Activated CD8-positive, alpha-beta memory T cell treated with anti-CD3 and anti-CD28 coated beads, Interleukin-2, amount 50 U/mL, for 24 hours (primary cell): ENCODE results near the gene MACO1.
"Not testable (repeated sequence)": the region's sequence is repeated elsewhere in the genome, so short reads cannot be mapped to it uniquely, and the experiment has no call there.

Experiments used
- DNase-seq: peaks from one replicate; pipeline ENCODE4 v3.0.0-alpha.2; 2020; ENCODE audit errors: extremely low read depth

Gene MACO1

DNA sequence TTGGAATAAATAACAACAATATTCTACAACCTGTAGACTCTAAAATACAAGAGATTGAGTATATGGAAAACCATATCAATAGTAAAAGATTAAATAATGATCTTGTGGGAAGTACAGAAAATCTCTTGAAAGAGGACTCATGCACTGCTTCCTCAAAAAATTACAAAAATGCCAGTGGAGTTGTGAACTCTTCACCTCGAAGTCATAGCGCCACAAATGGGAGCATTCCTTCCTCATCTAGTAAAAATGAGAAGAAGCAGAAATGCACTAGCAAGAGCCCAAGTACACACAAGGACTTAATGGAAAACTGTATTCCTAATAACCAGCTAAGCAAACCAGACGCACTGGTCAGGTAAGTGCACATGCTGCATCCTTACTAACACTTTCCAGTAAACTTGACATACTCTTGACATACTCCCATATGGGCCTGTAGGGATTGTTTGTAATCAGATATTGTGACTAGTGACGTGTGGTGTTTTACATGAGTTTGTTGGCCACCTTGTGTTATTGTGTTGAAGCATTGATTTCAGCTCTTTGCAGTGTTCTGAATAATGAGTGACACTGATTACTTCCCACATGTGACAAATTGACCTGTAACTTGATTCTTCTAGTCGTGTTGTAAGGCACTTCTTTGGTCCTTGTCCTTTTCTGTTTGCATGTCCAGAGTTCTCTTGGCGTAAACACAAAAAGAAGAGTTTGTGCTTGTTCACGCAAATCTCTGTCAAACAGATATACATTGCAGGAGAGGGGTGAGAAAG is 28.0 kb downstream of the MACO1 start:
- DNase-seq = no peak

DNA sequence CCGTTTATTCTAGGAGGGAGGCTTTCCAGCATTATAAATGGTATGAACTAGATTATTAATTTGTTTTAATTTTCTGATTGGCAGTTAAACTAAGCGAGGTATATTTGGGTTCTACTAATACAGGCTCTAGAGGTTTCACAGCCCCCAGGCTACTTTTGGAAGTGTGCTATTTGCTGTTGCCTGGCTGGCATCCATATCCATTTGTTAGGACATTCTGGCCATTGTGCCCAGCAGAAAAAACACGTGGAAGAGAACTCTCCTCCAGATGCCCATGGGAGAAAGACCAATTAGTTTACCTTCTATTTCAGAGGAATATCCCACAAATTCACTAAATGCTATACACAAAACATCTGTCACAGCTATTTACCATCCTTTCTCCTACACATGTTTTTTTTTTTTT is 29.3 kb downstream of the MACO1 start:
- DNase-seq = no peak

DNA sequence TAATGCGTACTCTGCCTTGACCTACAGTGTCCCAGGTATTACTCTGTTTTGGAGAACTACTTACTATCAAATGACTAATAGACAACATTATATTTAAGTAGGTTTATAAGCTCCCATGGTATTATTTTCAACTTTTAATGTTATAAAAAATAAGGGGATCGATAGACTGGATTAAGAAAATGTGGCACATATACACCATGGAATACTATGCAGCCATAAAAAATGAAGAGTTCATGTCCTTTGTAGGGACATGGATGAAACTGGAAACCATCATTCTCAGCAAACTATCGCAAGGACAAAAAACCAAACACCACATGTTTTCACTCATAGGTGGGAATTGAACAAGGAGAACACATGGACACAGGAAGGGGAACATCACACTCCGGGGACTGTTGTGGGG is 30.1 kb downstream of the MACO1 start:
- DNase-seq = not testable (repeated sequence)

DNA sequence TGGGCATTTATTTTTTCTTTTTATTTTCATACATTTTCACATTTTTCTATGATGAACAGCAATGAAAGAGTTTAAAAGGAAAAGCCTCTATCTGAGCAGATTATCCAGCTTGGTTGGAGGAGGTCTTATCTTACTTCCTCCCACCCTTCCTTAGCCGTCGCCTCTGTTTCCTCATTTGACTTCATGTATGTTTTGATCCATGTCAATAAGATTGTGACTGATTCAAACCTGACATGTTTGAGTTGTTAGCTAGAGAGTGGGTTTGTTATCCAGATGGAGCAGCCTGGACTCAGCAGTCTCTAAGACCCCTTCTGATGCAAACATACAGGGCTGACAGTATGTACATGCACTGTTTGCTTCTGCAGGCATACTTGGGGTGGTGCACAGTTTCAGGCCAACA is 31.2 kb downstream of the MACO1 start:
- no peak for DNase-seq

DNA sequence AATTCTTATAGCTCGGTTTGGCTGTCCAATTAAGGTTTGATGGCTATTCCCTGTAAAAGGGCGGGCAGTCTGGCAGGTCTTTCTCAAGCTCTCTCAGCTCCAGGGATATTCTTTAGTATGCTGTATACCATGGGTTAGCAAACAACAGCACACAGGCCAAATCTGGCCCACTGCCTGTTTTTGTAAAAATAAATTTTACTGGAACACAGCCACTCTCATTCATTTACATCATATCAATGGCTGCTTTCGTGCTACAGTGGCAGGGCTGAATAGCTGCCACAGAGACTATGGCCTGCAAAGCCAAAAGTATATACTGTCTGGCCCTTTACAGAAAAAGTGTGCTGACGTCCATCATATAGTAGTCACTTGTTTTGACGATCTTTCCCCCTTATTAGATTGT is 32.0 kb downstream of the MACO1 start:
- no peak for DNase-seq

DNA sequence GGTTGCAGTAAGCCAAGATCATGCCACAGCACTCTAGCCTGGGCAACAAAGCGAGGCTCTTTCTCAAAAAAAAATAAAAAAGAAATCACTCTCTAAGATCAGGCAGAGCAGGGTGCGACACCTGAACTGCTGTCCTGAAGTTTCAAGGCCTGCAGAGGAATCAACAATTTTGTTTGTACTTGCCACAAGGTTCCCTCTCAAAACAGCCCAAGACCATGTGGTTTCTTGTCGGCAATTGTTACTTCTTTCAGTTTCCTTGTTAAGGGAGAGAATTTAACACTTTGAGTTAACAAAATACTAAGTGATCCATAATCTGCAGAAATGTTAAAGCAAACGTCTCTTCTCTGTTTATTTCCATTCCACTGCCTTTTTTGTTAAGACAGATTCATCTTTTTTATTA is 36.5 kb downstream of the MACO1 start:
- DNase-seq = no peak

DNA sequence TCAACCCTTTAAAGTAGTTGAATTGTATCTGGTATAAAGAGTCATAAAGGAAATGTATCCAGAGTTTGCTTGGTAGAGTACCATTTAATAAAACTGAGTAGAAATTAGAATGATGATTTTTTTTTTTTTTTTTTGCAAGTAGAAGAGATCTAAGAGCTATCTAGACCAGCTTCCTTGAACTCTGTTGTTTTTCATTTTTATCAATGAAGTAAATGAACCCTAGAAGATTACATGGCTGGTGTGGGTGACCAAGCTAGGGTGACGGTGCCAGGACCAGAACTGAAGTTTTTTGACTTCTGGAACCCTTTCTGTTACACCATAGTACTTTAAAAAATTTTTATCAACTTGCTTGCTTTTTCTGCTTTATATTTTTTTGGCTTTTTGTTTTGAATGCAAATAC is 36.9 kb downstream of the MACO1 start:
- no peak for DNase-seq

DNA sequence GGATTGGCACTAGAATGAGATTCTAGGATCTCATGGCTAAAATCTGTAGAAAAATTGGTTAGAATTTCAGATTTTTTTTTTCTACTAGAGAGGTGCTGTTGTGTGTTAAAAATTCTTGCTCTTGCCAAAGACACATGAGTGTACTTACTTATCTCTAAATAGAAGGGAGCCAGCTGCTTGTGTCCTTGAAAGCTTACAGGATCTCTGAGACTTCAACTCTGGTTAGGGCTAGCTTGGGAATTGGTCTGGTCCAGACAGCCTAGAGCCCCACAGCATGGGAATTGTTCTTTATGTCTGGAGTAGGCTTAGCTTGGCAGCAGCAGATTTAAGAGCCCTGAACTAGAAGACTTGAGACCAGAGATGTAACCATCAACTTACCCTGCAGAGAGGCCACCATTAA is 37.3 kb downstream of the MACO1 start:
- DNase-seq = no peak

DNA sequence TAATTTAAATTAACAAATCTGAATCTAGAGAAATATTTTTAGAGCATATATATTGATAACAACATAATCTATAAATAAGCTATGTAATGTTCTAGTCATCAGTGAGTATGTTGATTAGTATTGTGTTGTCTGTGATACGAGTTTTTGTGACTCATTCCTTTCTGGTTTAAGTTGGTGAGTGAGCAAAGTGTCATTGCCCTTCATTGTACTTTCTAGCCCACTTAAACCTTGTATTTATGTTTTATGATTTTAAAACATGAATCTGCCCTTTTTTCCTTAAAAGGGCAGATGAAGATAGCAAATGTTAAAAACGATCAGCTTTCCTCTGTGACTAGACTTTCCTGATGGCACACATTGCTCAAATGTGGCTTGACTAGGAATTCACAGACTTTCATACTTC is 38.5 kb downstream of the MACO1 start:
- DNase-seq = no peak

DNA sequence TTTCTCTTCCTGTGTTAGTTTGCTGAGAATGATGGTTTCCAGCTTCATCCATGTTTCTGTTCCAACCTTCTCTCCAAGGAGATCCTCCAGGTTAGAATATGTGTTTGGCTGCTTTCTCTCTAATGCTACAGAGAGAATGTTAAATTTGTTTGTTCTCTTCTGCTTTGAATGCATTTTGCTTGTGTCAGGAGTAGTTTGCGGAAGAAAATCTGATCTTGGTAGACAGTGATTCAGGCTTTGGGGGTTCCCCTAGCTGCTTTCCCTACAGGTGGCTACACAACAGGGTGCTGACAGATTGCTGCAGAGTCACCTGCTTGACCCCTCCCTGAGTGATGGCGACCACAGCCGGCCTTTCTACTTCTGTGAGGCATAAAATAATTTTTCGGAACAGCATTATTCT is 41.8 kb downstream of the MACO1 start:
- no peak for DNase-seq

DNA sequence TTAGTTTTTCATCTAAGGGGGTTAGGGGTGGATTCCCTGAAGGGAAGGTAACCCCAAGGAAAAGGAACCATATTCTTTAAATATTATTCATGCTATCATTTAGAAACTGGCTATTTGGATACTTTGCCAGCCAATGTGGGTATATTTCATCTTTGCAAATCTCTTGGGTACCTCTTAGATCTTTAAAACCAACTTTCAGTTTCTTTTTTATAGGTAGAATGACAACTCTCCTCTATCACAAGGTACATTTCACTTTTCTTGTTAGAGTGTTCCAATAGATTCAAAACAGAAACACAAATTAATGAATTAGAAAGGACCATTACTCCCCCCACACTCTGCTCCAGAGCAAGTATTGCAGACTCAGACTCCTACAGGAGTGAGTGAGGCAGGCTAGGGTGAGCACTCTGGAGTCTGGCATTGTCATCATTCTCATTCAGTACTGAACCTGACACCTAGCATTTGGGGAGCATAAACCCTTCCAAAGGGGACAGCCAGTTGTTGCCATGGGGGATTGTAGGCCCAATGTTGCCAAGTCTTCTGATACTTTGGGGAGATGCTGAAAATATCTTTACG is 43.0 kb downstream of the MACO1 start:
- no peak for DNase-seq

DNA sequence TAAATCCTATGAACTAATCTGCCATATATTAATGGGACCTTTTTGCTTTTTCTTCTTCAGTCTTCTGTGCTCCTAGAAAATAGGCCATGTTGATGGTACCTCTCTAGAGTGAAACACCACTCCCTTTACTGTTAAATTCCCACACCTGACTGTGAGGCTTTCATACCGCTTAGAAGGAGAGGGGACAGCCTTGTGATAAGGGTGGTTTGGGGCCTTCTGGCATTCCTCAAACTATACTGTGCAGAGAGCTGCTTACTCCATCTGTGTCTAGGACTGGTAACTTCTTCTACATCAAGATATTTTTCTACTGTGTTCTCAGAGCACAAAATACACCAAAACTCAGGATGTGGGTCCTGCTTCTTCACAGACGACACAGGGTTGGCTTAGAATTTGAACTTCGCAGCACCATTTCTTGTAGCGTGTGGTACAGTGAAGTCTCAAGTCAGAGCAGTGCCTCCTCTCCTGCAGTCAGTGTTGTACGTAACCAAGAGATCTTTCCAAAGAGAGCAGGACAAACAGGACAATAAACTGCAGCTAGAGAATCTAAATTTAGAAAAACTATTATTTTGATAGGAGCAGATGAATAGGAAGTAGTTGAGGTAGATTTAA is 43.8 kb downstream of the MACO1 start:
- DNase-seq = no peak

DNA sequence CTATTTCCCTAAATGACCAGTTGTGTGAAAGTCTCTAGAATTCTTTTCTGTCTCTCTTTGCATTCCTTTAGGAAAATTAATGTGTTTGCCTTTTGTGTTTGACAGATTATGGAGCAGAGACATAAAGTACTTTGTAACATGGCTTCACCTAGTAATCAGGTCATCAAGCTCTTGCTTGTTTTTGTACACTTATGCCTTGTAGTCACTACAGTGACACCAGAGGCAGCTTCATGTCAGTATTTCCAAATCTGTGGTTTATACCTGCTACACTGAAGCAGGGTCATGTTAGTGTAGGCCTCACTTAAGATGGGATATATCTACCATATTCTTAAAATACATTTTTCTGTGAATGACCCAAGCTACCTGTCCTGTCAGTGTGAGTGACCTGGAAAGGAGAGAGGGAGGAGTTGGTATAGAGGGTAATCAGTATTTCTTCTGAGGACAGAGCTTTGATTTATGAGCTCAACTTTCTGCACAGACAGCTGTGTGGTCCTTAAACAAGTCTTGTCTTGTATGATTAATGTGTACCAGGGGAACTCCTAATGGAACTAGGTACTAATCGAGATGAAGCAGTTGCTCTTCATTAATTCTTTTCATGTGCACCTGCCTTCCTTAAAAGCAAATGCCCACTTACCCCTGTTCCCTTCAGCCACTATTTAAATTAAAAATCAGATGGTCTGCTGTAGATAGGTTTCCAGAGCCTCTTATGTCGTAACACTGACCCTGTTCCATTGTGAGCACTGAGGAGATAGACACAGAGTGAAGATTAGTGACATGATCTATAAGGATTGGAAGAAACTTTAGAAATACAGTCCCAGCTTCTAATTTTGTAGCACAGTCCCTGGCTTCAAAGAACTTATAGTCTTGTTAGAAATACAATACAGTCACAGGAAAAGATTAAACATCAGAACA is 45.7 kb downstream of the MACO1 start:
- DNase-seq = no peak

DNA sequence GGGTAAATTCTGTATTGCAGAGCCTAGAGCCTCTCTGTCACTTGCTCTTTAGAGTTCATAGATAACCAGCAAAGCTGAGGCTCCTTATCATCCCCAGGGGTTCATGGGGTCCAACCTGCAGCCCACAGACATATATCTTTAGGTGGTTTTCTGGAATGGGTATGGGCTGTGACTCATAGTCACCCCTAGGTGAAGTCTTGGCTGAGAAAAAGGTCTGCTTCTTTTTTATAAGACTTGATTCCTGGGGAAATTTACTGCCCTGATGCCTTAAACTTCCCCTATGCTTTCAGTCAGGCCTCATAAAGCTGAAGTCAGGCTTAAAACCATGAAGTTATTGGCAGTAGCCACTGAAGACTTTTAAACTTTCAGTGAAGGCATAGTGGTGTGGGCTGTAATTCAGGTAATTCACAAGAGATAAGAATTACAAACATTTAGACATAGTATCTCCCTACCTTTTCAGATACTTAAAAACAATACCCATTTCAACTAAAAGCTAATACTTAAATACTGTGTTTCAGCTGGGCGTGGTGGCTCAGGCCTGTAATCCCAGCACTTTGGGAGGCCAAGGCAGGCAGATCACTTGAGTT is 46.8 kb downstream of the MACO1 start:
- no peak for DNase-seq

DNA sequence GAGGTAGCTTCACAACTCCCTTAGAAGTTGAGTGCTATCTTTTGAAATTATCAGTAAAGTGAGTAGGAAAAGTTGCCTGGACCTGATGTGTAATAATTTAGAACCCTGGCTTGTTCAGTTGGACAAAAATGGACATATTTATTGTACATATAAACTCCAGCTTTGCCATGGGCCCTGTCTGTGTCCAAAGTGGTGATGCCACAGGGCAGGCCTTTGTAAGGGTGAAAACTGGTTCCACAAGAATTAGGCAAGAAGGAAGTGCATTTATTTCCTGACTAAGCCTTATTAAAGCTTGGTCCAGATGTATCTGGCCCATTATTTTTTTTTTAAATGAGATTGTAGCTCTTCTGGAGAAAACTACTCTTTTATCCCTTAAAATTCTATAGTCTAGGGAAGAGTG is 47.9 kb downstream of the MACO1 start:
- DNase-seq = no peak

DNA sequence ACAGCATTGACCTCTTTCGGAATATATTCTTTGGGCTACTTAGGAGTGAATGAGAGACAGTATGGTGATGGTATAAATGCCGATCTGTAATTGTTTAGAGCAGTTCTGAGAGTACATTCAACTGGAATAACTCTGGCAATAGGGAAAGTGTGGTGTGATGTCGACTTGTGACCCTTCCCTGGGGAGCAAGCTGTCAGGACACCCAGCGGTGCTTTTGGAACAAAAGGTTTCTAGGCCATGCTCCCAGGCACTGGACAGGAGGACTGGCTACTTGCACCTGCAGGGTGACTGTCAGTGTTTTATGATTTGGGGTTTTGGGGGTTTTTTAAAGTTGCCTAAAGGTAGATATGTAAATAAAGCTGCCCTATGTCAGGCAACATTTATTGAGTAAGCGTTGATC is 50.9 kb downstream of the MACO1 start:
- DNase-seq = no peak

DNA sequence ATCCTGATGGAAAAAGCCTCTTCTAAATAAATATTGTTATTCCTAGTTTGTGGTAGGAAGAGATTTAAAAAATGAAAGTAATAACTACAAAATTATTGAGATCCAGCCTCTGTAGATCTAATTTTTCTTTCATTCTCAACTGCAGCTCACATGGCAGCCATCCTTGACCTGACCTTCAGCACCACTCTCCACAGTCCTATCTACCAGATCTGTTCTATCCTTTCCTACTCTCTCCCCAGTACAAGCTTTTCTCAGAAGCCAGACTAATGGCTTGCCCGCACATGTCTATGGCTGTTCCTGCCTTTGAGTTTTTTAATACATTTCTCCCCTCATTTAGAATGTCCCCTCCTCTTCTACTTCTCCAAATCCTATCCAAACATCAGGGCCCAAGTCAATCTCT is 51.5 kb downstream of the MACO1 start:
- DNase-seq = no peak

DNA sequence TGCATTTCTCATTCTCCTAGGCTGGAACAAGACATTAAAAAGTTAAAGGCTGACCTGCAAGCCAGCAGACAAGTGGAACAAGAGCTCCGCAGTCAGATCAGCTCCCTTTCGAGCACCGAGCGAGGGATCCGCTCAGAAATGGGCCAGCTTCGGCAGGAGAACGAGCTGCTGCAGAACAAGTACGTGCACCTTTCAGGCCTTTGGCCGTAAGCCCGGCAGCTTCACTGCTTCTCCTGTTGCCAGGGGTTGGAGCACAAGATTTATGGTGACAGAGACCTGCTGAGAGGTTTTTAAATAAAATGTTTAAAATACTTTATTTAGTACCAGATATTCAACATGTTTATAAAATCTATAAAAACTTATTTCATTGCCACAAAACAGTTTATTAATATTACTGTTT is 53.4 kb downstream of the MACO1 start:
- DNase-seq = no peak

DNA sequence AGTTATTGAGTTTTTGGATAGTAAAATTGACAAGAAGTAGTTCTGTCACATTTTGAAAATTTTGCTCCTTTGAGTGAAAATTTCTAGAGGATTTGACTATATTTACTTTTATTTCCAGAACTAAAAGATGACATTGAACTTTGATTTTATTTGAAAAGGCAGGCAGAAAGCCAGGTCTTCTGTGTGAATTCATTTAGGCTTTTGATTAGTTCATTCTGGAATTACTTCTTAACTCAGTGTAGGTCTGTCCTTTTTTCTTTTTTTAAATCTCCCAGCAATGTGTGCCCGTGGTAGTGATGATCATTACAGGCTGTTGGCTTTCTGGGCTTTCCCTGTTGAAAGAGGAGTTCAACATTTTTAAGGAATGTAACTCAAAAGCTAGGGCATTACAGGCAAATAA is 53.8 kb downstream of the MACO1 start:
- DNase-seq = no peak

DNA sequence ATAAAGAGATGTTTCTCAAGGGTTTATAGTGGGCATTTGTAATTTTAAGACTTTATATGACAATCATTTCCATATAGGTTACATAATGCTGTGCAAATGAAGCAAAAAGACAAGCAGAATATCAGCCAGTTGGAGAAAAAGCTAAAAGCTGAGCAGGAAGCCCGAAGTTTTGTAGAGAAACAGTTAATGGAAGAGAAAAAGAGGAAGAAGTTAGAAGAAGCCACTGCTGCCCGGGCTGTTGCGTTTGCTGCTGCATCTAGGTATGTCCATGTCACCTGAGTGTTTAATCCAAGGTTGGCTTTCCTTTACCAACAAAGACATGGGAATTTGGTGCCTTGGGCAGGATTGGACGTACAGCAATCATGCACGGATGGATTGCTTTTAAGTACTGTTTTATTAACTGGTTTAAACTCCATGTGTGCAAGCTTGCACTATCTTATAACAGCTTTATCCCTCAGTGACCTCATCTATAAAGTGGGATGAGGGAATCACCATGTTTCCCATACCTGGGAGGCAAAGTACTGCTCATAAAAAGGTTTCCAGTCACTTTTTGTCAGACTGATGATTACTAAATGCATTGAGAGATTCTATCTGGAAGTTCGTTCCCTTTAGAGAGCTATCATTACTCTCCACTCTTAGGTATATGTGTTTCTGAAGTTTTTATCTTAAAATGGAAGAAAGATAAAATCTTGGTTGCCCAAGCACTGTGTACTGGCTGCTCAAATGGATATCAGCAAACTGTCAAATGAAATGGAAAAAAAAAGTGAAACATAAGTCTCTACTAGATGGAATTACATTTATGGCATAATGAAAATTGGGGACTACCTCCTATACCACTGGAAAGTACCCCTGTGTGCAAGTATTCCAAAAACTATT is 55.1 kb downstream of the MACO1 start:
- DNase-seq = no peak

DNA sequence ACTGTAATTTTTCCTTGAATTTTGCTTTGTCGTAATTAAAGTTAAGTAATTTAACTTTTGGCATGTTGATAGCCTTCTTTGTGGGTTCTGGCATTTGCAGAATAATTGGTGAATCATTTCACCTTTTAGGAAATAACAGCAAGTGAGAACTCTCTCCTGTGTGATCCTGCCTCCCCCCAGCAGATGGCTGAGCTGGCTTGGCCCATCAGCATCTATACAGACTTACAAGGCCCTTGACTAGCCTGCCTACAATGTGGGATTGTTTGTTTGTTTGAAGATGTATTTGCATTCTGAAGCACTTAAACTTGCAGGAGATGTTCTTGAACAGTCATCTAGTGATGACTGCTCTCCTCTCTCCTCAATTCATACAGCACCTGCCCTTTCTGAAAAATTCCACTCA is 55.9 kb downstream of the MACO1 start:
- DNase-seq = no peak
